ENCODE results near the gene DAB2. TPM values are rescaled to one million over a fixed set of nuclear protein-coding genes. Genes with fewer than 3 reads are reported as not detected.

The DAB2 gene
- total RNA-seq, 2 experiments from 2014 or later: 0.40 TPM; not detected in 1

- no peaks in the 10 kb centered on the region for H3K9me2 ChIP-seq (ENCODE audit: insufficient read depth, low read length)
- H3K9me3 ChIP-seq (ENCODE audit: low read length): no peaks in the 10 kb centered on the region
- no peak overlapping the region for H3K4me2 ChIP-seq (ENCODE audit: low read length)
- ChIA-PET POLR2A (no interaction called here), CTCF (ENCODE audit: unreplicated experiment) (no interaction called here)
- no peaks in the 10 kb centered on the region for H3K36me3 ChIP-seq (ENCODE audit: insufficient read depth, low read length)
- DNase-seq (ENCODE audit: low spot score): no peak
- H2AFZ ChIP-seq (ENCODE audit: low read length): no peak overlapping the region
- no peak overlapping the region for H3K4me3 ChIP-seq (ENCODE audit: low read depth, low read length, poor library complexity, severe bottlenecking)
- intact Hi-C loops (cut with micrococcal nuclease; ENCODE audit: unreplicated experiment): no loop called here
- no peaks in the 10 kb centered on the region for H3K4me1 ChIP-seq (ENCODE audit: insufficient read depth, low read length, poor library complexity, severe bottlenecking)
- no peaks in the 10 kb centered on the region for H4K20me1 ChIP-seq (ENCODE audit: insufficient read depth, low read length)
- TF ChIP-seq EZH2phosphoT487 (IDR thresholded peaks at IDR 0.05; ENCODE audit: borderline replicate concordance, low read depth, low read length) (no peak), CTCF (conservative IDR thresholded peaks at IDR 0.05; ENCODE audit: low read length) (no peak)
- H3K27ac ChIP-seq (ENCODE audit: low read depth, low read length, poor library complexity, severe bottlenecking): no peak overlapping the region
- no TSS peak for BruUV-seq (replicated peaks)
- no peaks in the 10 kb centered on the region for H3K79me2 ChIP-seq (ENCODE audit: insufficient read depth, low read depth, low read length)
These were observed 9.1 kb upstream of the DAB2 start for GRCh38 chr5:39433848-39434247.

- BruUV-seq (replicated peaks): no TSS peak
- no peak overlapping the region for H3K4me3 ChIP-seq (ENCODE audit: low read depth, low read length, poor library complexity, severe bottlenecking)
- H3K4me1 ChIP-seq (ENCODE audit: insufficient read depth, low read length, poor library complexity, severe bottlenecking): no peaks in the 10 kb centered on the region
- H3K36me3 ChIP-seq (ENCODE audit: insufficient read depth, low read length): no peaks in the 10 kb centered on the region
- ChIA-PET CTCF (ENCODE audit: unreplicated experiment) (no interaction called here), POLR2A (no interaction called here)
- H2AFZ ChIP-seq (ENCODE audit: low read length): no peak overlapping the region
- no peaks in the 10 kb centered on the region for H3K9me2 ChIP-seq (ENCODE audit: insufficient read depth, low read length)
- no peak for DNase-seq (ENCODE audit: low spot score)
- intact Hi-C loops (cut with micrococcal nuclease; ENCODE audit: unreplicated experiment): no loop called here
- no peaks in the 10 kb centered on the region for H3K9me3 ChIP-seq (ENCODE audit: low read length)
- H3K27ac ChIP-seq (ENCODE audit: low read depth, low read length, poor library complexity, severe bottlenecking): no peak overlapping the region
- H3K4me2 ChIP-seq (ENCODE audit: low read length): no peak overlapping the region
- no peaks in the 10 kb centered on the region for H4K20me1 ChIP-seq (ENCODE audit: insufficient read depth, low read length)
- H3K79me2 ChIP-seq (ENCODE audit: insufficient read depth, low read depth, low read length): no peaks in the 10 kb centered on the region
- TF ChIP-seq CTCF (conservative IDR thresholded peaks at IDR 0.05; ENCODE audit: low read length): no peak
- no peak for TF ChIP-seq EZH2phosphoT487 (IDR thresholded peaks at IDR 0.05; ENCODE audit: borderline replicate concordance, low read depth, low read length)
These were observed 8.1 kb upstream of the DAB2 start for GRCh38 chr5:39432696-39433530.

GRCh38 chr5:39430461-39430860, 5.7 kb upstream of the DAB2 start:
- intact Hi-C loops (cut with micrococcal nuclease; ENCODE audit: unreplicated experiment): no loop called here
- Histone ChIP-seq H2AFZ (ENCODE audit: low read length) (no peak overlapping the region), H4K20me1 (ENCODE audit: insufficient read depth, low read length) (no peaks in the 10 kb centered on the region), H3K79me2 (ENCODE audit: insufficient read depth, low read depth, low read length) (no peaks in the 10 kb centered on the region), H3K4me2 (ENCODE audit: low read length) (no peak overlapping the region), H3K27ac (ENCODE audit: low read depth, low read length, poor library complexity, severe bottlenecking) (no peak overlapping the region), H3K9me2 (ENCODE audit: insufficient read depth, low read length) (no peaks in the 10 kb centered on the region), H3K36me3 (ENCODE audit: insufficient read depth, low read length) (no peaks in the 10 kb centered on the region), H3K9me3 (ENCODE audit: low read length) (no peaks in the 10 kb centered on the region), H3K4me3 (ENCODE audit: low read depth, low read length, poor library complexity, severe bottlenecking) (no peak overlapping the region), H3K4me1 (ENCODE audit: insufficient read depth, low read length, poor library complexity, severe bottlenecking) (no peaks in the 10 kb centered on the region)
- DNase-seq (ENCODE audit: low spot score): no peak
- ChIA-PET CTCF (ENCODE audit: unreplicated experiment) (no interaction called here), POLR2A (no interaction called here)
- no TSS peak for BruUV-seq (replicated peaks)
- TF ChIP-seq CTCF (conservative IDR thresholded peaks at IDR 0.05; ENCODE audit: low read length) (no peak), EZH2phosphoT487 (IDR thresholded peaks at IDR 0.05; ENCODE audit: borderline replicate concordance, low read depth, low read length) (no peak)
